Measurements from ENCODE around the gene TNFRSF11A. TPM values are rescaled to one million over a fixed set of nuclear protein-coding genes. Genes with fewer than 3 reads are reported as not detected.

TNFRSF11A gene
- polyA plus RNA-seq, 1 experiment: 0.06 TPM

GRCh38 chr18:62354151-62354550 lies 29.0 kb downstream of the TNFRSF11A start:
- Histone ChIP-seq H3K36me3 (ENCODE audit: control insufficient read depth, insufficient read depth, low read length) (no peaks in the 10 kb centered on the region), H3K27me3 (ENCODE audit: control insufficient read depth, insufficient read depth, low read length) (peaks cover 1% of the 10 kb centered on the region), H3K4me3 (ENCODE audit: low read depth, low read length) (no peak overlapping the region)
- DNase-seq (ENCODE audit: low read depth): no peak
- no peak for TF ChIP-seq CTCF (IDR thresholded peaks at IDR 0.05; ENCODE audit: insufficient read depth, low read depth, low read length)
- ChIA-PET CTCF (no interaction called here), POLR2A (no interaction called here)

DNA sequence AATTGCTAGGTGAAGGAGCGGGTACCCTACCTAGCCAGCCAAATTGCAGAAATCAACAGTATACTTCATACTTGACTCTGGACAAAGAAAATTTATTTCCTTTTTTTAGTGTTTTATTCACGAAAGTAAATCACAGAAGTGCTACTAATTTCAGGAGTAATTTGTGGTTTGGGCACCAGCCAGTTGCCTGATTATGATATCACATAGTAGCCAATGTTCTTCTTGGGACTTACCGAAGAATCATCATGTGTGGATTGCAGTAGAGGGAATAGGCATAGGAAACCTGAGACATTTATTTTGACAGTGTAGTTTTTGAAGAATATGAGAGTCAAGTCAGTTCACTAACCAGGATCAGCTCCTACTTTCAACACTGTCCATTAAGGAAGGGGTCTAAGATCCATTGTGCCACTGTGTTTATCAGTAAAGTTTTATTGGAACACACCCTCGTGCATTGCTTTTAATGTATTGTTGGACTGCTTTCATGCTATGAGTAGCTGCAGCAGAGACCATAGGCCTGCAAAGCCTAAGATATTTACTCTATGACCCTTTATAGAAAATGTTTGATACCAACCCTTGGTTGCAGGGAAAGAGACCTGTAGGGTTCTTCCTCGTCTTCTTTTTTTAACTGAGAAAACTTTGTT lies 32.1 kb downstream of the TNFRSF11A start:
- H3K4me3 ChIP-seq (ENCODE audit: low read depth, low read length): no peak overlapping the region
- no peaks in the 10 kb centered on the region for H3K36me3 ChIP-seq (ENCODE audit: control insufficient read depth, insufficient read depth, low read length)
- ChIA-PET CTCF (no interaction called here), POLR2A (no interaction called here)
- DNase-seq (ENCODE audit: low read depth): no peak
- no peak for TF ChIP-seq CTCF (IDR thresholded peaks at IDR 0.05; ENCODE audit: insufficient read depth, low read depth, low read length)
- peaks cover 4% of the 10 kb centered on the region for H3K27me3 ChIP-seq (ENCODE audit: control insufficient read depth, insufficient read depth, low read length)

DNA sequence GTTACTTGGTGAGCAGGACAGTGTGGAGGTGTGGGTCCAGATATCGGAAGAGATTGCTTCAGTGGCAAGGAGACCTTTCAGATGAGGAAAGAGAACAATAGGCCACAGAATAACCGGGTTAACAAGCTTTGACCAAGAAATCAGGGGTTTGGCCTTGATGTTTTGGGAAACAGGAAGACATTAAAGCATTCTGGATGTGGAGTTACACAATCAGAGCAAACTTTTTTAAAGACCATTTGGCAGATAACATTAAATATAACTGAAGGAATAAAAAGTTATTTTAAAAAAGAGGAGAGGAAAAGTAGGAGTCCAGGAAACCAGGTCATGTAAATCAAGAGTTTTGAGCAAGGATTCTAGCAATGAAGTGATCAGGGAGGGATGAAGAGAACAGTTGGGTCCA lies 35.7 kb downstream of the TNFRSF11A start:
- ChIA-PET POLR2A (no interaction called here), CTCF (no interaction called here)
- peaks cover 4% of the 10 kb centered on the region for H3K27me3 ChIP-seq (ENCODE audit: control insufficient read depth, insufficient read depth, low read length)
- no peaks in the 10 kb centered on the region for H3K36me3 ChIP-seq (ENCODE audit: control insufficient read depth, insufficient read depth, low read length)
- no peak overlapping the region for H3K4me3 ChIP-seq (ENCODE audit: low read depth, low read length)
- no peak for TF ChIP-seq CTCF (IDR thresholded peaks at IDR 0.05; ENCODE audit: insufficient read depth, low read depth, low read length)
- DNase-seq (ENCODE audit: low read depth): no peak

GRCh38 chr18:62361288-62361687 lies 36.2 kb downstream of the TNFRSF11A start:
- ChIA-PET POLR2A (no interaction called here), CTCF (no interaction called here)
- Histone ChIP-seq H3K27me3 (ENCODE audit: control insufficient read depth, insufficient read depth, low read length) (peaks cover 4% of the 10 kb centered on the region), H3K36me3 (ENCODE audit: control insufficient read depth, insufficient read depth, low read length) (no peaks in the 10 kb centered on the region), H3K4me3 (ENCODE audit: low read depth, low read length) (no peak overlapping the region)
- no peak for TF ChIP-seq CTCF (IDR thresholded peaks at IDR 0.05; ENCODE audit: insufficient read depth, low read depth, low read length)
- DNase-seq (ENCODE audit: low read depth): no peak

GRCh38 chr18:62364558-62364957 lies 39.4 kb downstream of the TNFRSF11A start:
- DNase-seq (ENCODE audit: low read depth): no peak
- H3K4me3 ChIP-seq (ENCODE audit: low read depth, low read length): no peak overlapping the region
- H3K27me3 ChIP-seq (ENCODE audit: control insufficient read depth, insufficient read depth, low read length): peaks cover 5% of the 10 kb centered on the region
- POLR2A ChIA-PET: no interaction called here
- no peaks in the 10 kb centered on the region for H3K36me3 ChIP-seq (ENCODE audit: control insufficient read depth, insufficient read depth, low read length)
- CTCF ChIA-PET: no interaction called here
- no peak for TF ChIP-seq CTCF (IDR thresholded peaks at IDR 0.05; ENCODE audit: insufficient read depth, low read depth, low read length)
